Vagina (tissue), 2 donors: ENCODE data around the gene GPR55. TPM values are rescaled to one million over a fixed set of nuclear protein-coding genes. Genes with fewer than 3 reads are reported as not detected.

Source experiments
- DNase-seq, 2 donors: peaks; one replicate each; pipeline ENCODE4 v3.0.0-alpha.2; 2017; ENCODE audit errors: extremely low spot score in 2 of 2
- H3K27ac ChIP-seq: fragments of 200-600 bp; sonication (generic); one replicate; pipeline ENCODE4 v1.5.1; 2019
- H3K27me3 ChIP-seq: fragments of 200-600 bp; sonication (generic); one replicate; pipeline ENCODE4 v1.5.1; 2019
- H3K36me3 ChIP-seq, 2 donors: fragments of 200-600 bp; sonication (generic); one replicate each; pipeline ENCODE4 v1.5.1; 2017 to 2019
- H3K4me1 ChIP-seq: fragments of 200-600 bp; sonication (generic); one replicate; pipeline ENCODE4 v1.5.1; 2019
- H3K4me3 ChIP-seq, 2 donors: fragments of 200-600 bp; sonication (generic); 1 replicate in 1 of 2; 2 replicates in 1 of 2; pipeline ENCODE4 v1.5.1; 2016 to 2019
- H3K9me3 ChIP-seq: fragments of 200-600 bp; sonication (generic); one replicate; pipeline ENCODE4 v1.5.1; 2019
- CTCF ChIP-seq, 3 experiments: fragments of 450-650 bp in 2 of 3; fragments of 200-600 bp in 1 of 3; sonication (generic) in 1 of 3; IDR thresholded peaks; one replicate each; pipeline ENCODE4 v1.5.1; 2017 to 2019; ENCODE audit warnings: antibody characterized with exemption in 3 of 3, mild to moderate bottlenecking in 2 of 3, moderate library complexity in 2 of 3
- POLR2A ChIP-seq, 2 donors: fragments of 450-650 bp; IDR thresholded peaks; one replicate each; pipeline ENCODE4 v1.6.1; 2017; ENCODE audit warnings: antibody characterized with exemption in 2 of 2, mild to moderate bottlenecking in 2 of 2, moderate library complexity in 2 of 2
- POLR2AphosphoS5 ChIP-seq, 2 donors: sonication (generic); formaldehyde crosslinking; IDR thresholded peaks; one replicate each; pipeline ENCODE4 v1.9.0; 2017; ENCODE audit warnings: antibody characterized with exemption in 2 of 2, mild to moderate bottlenecking in 2 of 2, low read depth in 1 of 2; ENCODE audit not compliant: insufficient read depth in 1 of 2
- intact Hi-C: fragments of 100-400 bp; cut with DNase I; formaldehyde crosslinking; loops from one replicate; pipeline ENCODE4 v1.15.1; 2023
- total RNA-seq: library from RNA; depleted of rRNA; stranded (reverse); fragments of >200 nt; gene quantifications from one replicate; pipeline ENCODE4 v1.2.3, GENCODE V29; 2016

The GPR55 gene
- total RNA-seq, 1 donor from 2014 or later, result 2.7 TPM

GRCh38 chr2:230870544-230871360 lies 54.3 kb downstream of the GPR55 start:
- Histone ChIP-seq H3K27me3 (no peaks in the 10 kb centered on the region), H3K27ac (peak overlapping the region; percentile 15), H3K9me3 (no peaks in the 10 kb centered on the region), H3K4me3 (no peak overlapping the region), H3K4me1 (peaks cover 58% of the 10 kb centered on the region), H3K36me3 (peaks cover 0 to 4% of the 10 kb centered on the region in 2 donors)
- intact Hi-C loops, result no loop called here
- peak in 1 of 2 donors; percentile 77 for DNase-seq
- TF ChIP-seq CTCF (IDR thresholded peaks at IDR 0.05), result no peak
- no peak for TF ChIP-seq POLR2A (IDR thresholded peaks at IDR 0.05)
- no peak for TF ChIP-seq POLR2AphosphoS5 (IDR thresholded peaks at IDR 0.05; ENCODE audit: insufficient read depth in 1 of 2, low read depth in 1 of 2)

GRCh38 chr2:230869914-230870543 lies 55.0 kb downstream of the GPR55 start:
- H3K27ac ChIP-seq, result peak overlapping the region; percentile 15
- no peaks in the 10 kb centered on the region for H3K36me3 ChIP-seq
- TF ChIP-seq POLR2AphosphoS5 (IDR thresholded peaks at IDR 0.05; ENCODE audit: insufficient read depth in 1 of 2, low read depth in 1 of 2) (no peak), CTCF (IDR thresholded peaks at IDR 0.05) (no peak), POLR2A (IDR thresholded peaks at IDR 0.05) (no peak)
- DNase-seq, result peak in 1 of 2 donors; percentile 84
- no peaks in the 10 kb centered on the region for H3K9me3 ChIP-seq
- peaks cover 65% of the 10 kb centered on the region for H3K4me1 ChIP-seq
- intact Hi-C loops, result no loop called here
- H3K27me3 ChIP-seq, result no peaks in the 10 kb centered on the region
- no peak overlapping the region for H3K4me3 ChIP-seq

DNA sequence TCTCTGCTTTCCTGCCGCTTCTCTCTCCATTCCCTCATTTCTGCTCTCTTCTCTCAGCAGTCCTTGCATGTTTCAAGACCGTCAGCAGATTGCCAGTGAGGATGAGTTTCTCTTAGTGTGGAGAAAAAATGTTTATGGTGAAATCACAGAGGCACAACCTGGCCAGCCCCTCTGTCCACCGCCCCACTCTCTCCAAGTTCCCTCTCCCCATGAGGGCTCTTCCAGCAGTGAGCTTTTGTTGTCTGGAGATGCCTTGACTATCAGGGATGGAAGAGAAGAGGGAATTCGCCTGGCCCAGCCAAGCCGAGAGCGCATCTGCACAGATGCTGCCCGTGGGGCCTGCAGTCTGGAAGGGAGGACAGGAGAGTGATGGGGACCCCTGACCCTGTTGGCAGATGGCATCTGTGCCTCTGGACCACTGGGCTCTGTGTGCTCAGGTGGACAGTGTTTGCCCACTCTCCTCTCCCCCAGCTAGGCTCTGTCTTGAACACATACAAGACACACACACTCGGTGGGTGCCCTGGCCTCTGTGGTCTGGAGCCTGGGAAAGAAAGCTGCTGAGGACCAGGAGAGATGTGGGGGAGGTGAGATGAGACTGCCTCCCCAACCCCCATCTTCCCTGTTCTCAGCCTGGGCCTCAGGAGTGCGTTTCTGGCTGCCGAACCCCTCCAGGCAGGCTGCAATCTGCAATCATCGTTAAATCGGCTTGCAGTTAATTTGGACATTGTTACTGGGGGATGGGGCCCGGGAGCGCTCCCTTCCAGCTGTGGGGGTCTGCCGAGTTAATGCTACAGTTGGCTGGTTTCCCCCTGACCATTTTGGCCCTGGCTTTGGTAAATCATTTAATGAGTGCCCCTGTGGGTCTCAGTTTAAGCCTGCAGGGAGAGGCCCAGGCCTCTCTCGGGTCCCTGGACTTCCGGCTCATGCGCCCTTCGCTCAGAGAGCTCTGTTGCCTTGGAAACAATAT lies 55.8 kb downstream of the GPR55 start:
- TF ChIP-seq CTCF (IDR thresholded peaks at IDR 0.05) (no peak), POLR2AphosphoS5 (IDR thresholded peaks at IDR 0.05; ENCODE audit: insufficient read depth in 1 of 2, low read depth in 1 of 2) (no peak), POLR2A (IDR thresholded peaks at IDR 0.05) (no peak)
- Histone ChIP-seq H3K4me3 (no peak overlapping the region), H3K9me3 (no peaks in the 10 kb centered on the region), H3K27ac (peak overlapping the region; percentile 20), H3K4me1 (peaks cover 69% of the 10 kb centered on the region), H3K27me3 (no peaks in the 10 kb centered on the region), H3K36me3 (no peaks in the 10 kb centered on the region)
- intact Hi-C loops, result no loop called here
- DNase-seq, result peak in 1 of 2 donors; percentile 89

GRCh38 chr2:230868161-230868946 lies 56.7 kb downstream of the GPR55 start:
- H3K36me3 ChIP-seq, result no peaks in the 10 kb centered on the region
- no peaks in the 10 kb centered on the region for H3K27me3 ChIP-seq
- H3K27ac ChIP-seq, result peak overlapping the region; percentile 20

More at GRCh38 chr2:230868161-230868946, 56.7 kb downstream of the GPR55 start:
- no peak for TF ChIP-seq POLR2A (IDR thresholded peaks at IDR 0.05)
- no peak for TF ChIP-seq CTCF (IDR thresholded peaks at IDR 0.05)
- no peak for TF ChIP-seq POLR2AphosphoS5 (IDR thresholded peaks at IDR 0.05; ENCODE audit: insufficient read depth in 1 of 2, low read depth in 1 of 2)
- Histone ChIP-seq H3K9me3 (no peaks in the 10 kb centered on the region), H3K4me3 (no peak overlapping the region), H3K4me1 (peaks cover 74% of the 10 kb centered on the region)
- intact Hi-C loops, result no loop called here
- peak in 1 of 2 donors; percentile 87 for DNase-seq
